ENCODE data around the gene KDM1A. TPM values are rescaled to one million over a fixed set of nuclear protein-coding genes. Genes with fewer than 3 reads are reported as not detected.

Gene KDM1A
- total RNA-seq, 2 donors from 2014 or later: 36.6 to 63.6 TPM

DNA sequence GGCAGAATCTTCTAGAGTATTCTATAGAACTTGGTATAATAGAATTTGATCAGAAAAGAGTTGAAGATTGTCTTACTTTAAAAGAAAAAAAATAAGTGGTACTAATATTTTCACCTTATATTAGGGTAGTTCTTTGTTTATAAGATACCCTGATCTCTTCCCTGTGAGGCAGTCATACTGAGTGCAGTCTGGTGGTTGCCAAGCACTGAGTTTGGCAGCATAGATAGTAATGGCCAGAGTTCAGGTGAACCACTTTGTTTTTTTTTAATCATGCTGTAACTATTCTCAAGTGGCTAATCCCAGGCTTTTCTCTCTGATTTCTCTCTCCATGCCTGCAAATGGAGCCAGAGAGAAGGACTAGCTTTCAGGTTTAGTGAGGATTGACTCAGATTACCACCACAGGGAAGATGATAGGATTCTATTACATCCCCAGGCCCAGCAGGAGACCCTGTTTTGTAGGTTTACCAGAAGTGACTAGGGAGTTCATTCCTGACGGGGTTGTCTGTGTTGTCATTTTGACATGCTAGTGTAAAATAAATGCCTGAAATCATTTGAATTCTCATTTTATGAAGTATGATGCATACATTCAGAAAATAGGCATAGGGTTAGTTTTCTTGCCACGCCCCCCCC lies 16.7 kb downstream of the KDM1A start:
- H3K27ac ChIP-seq: no peak overlapping the region
- H3K4me1 ChIP-seq: peaks cover 12% of the 10 kb centered on the region
- no peak overlapping the region for H3K4me3 ChIP-seq
- no peaks in the 10 kb centered on the region for H3K36me3 ChIP-seq (replicated peaks in 1 of 2; ENCODE audit: insufficient read depth in 1 of 2, low read depth in 2 of 2)
- no peaks in the 10 kb centered on the region for H3K9me3 ChIP-seq
- no peak for ATAC-seq
- DNase-seq: no peak
- intact Hi-C loops (cut with DNase I): no loop called here
- TF ChIP-seq, protein P1, sequence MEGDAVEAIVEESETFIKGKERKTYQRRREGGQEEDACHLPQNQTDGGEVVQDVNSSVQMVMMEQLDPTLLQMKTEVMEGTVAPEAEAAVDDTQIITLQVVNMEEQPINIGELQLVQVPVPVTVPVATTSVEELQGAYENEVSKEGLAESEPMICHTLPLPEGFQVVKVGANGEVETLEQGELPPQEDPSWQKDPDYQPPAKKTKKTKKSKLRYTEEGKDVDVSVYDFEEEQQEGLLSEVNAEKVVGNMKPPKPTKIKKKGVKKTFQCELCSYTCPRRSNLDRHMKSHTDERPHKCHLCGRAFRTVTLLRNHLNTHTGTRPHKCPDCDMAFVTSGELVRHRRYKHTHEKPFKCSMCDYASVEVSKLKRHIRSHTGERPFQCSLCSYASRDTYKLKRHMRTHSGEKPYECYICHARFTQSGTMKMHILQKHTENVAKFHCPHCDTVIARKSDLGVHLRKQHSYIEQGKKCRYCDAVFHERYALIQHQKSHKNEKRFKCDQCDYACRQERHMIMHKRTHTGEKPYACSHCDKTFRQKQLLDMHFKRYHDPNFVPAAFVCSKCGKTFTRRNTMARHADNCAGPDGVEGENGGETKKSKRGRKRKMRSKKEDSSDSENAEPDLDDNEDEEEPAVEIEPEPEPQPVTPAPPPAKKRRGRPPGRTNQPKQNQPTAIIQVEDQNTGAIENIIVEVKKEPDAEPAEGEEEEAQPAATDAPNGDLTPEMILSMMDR (IDR thresholded peaks at IDR 0.05): no peak
- TF ChIP-seq POLR2A (IDR thresholded peaks at IDR 0.05): no peak
- H3K27me3 ChIP-seq: no peaks in the 10 kb centered on the region
- WGBS, 2 donors: 80 to 87% methylated on average over 2 of the region's 2 CpGs

DNA sequence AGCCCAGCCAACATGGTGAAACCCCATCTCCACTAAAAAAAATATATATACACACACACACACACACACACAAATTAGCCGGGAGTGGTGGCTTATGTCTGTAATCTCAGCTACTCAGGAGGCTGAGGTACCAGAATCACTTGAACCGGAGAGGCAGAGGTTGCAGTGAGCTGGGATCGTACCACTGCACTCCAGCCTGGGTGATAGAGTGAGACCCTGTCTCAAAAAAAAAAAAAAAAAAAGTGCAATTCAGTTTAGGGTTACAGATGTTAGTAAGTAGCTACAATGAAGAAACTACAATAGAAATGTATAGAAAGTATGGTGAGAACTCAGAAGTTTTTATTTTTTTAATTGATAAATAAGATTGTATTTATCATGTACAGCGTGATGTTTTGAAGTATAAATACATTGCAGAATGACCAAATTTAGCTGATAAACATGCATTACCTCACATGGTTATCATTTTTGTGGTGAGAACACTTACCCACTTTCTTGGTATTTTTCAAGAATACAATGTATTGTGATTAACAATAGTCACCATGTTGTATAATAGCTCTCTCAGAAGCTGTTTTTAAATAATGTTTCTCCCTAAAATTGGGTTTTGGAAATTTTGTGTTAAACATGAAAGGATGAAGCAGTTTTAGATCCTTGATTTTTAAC lies 17.9 kb downstream of the KDM1A start:
- TF ChIP-seq, protein P1 (IDR thresholded peaks at IDR 0.05): no peak
- no peak for TF ChIP-seq POLR2A (IDR thresholded peaks at IDR 0.05)
- ATAC-seq (no peak), DNase-seq (no peak)
- WGBS, 2 donors: 92 to 99% methylated on average over 4 of the region's 4 CpGs
- no peaks in the 10 kb centered on the region for H3K27me3 ChIP-seq
- no peak overlapping the region for H3K27ac ChIP-seq
- H3K4me3 ChIP-seq: no peak overlapping the region
- no peaks in the 10 kb centered on the region for H3K9me3 ChIP-seq
- intact Hi-C loops (cut with DNase I): no loop called here
- H3K4me1 ChIP-seq: peaks cover 12% of the 10 kb centered on the region
- no peaks in the 10 kb centered on the region for H3K36me3 ChIP-seq (replicated peaks in 1 of 2; ENCODE audit: insufficient read depth in 1 of 2, low read depth in 2 of 2)

DNA sequence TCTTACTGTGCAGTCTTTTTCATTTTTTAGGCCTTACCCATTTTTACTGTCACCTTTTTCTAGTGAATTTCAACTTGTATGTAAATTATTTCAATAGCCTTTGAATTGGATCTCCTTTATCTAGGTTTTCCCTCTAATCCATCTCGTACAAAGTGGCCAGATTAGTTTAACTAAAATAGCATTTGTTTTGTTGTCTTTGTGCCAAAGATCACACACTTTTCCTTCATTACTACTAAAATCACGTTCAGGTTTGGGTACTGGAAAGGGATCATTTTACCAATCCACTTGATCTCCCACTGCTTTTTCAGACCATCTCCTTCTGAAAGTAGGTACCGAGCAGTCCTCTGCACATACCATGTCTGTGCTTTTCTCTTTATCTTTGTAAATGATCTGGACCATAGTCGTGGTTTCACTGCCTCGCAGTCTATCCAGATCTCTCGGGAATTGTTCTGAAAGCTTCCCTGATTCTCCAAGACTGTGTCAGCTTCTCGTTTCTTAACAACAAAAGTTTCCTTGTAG lies 20.1 kb downstream of the KDM1A start:
- intact Hi-C loops (cut with DNase I): no loop called here
- H3K4me3 ChIP-seq: no peak overlapping the region
- no peak overlapping the region for H3K27ac ChIP-seq
- H3K27me3 ChIP-seq: no peaks in the 10 kb centered on the region
- TF ChIP-seq, protein P1 (IDR thresholded peaks at IDR 0.05): no peak
- TF ChIP-seq POLR2A (IDR thresholded peaks at IDR 0.05): no peak
- no peaks in the 10 kb centered on the region for H3K36me3 ChIP-seq (replicated peaks in 1 of 2; ENCODE audit: insufficient read depth in 1 of 2, low read depth in 2 of 2)
- DNase-seq (no peak), ATAC-seq (no peak)
- H3K4me1 ChIP-seq: peaks cover 12% of the 10 kb centered on the region
- H3K9me3 ChIP-seq: no peaks in the 10 kb centered on the region
- 61 to 63% methylated on average over 7 of the region's 7 CpGs for WGBS, 2 donors

DNA sequence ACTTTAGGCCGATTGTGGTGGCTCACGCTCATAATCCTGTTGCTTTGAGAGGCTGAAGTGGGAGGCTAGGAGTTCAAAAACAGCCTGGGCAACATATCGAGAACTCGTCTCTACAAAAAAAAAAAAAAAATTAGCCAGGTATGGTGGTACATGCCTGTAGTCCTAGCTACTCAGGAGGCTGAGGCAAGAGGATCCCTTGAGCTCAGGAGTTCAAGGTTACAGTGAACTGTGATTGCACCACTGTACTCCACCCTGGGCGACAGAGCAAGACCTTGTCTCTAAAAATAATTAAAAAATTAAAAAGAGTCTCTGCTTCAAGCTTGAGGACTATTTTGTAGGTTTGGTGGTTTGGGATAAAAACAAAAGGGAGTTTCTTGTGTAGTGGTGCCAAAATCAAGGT lies 21.2 kb downstream of the KDM1A start:
- TF ChIP-seq, protein P1 (IDR thresholded peaks at IDR 0.05): no peak
- TF ChIP-seq POLR2A (IDR thresholded peaks at IDR 0.05): no peak
- no peak for ATAC-seq

More for the DNA sequence above, 21.2 kb downstream of the KDM1A start:
- intact Hi-C loops (cut with DNase I): no loop called here
- Histone ChIP-seq H3K36me3 (replicated peaks in 1 of 2; ENCODE audit: insufficient read depth in 1 of 2, low read depth in 2 of 2) (no peaks in the 10 kb centered on the region), H3K27me3 (no peaks in the 10 kb centered on the region), H3K27ac (no peak overlapping the region), H3K9me3 (no peaks in the 10 kb centered on the region), H3K4me1 (peaks cover 12% of the 10 kb centered on the region), H3K4me3 (no peak overlapping the region)
- DNase-seq: no peak
- WGBS, 2 donors: 94 to 97% methylated on average over 5 of the region's 5 CpGs
